Nephron progenitor cell (in vitro differentiated cells): ENCODE results near the gene SUPT4H1.

Experiments used
- DNase-seq: peaks from one replicate; pipeline ENCODE4 v3.0.0; 2021
- H3K27ac Mint-ChIP-seq: 2 replicates; pipeline ENCODE4 v1.8.0; 2021; ENCODE audit warnings: mild to moderate bottlenecking, moderate library complexity, mixed read lengths
- H3K27me3 Mint-ChIP-seq: 2 replicates; pipeline ENCODE4 v1.8.0; 2021; ENCODE audit warnings: mild to moderate bottlenecking, low read depth, mixed read lengths; ENCODE audit not compliant: poor library complexity
- H3K36me3 Mint-ChIP-seq: 2 replicates; pipeline ENCODE4 v1.8.0; 2021; ENCODE audit warnings: low read depth, mixed read lengths
- H3K4me1 Mint-ChIP-seq: 2 replicates; pipeline ENCODE4 v1.8.0; 2021; ENCODE audit warnings: mixed read lengths
- H3K4me3 Mint-ChIP-seq: 2 replicates; pipeline ENCODE4 v1.8.0; 2021; ENCODE audit warnings: mild to moderate bottlenecking, moderate library complexity, mixed read lengths
- H3K9me3 Mint-ChIP-seq: 2 replicates; pipeline ENCODE4 v1.8.0; 2021; ENCODE audit warnings: mild to moderate bottlenecking, moderate library complexity, mixed read lengths
- CTCF ChIP-seq: fragments of 200-600 bp; sonication (generic); IDR thresholded peaks from 2 replicates; pipeline ENCODE4 v1.5.0; 2021; ENCODE audit warnings: antibody characterized with exemption

SUPT4H1 gene

GRCh38 chr17:58387834-58388233 is 35.8 kb upstream of the SUPT4H1 start:
- peaks cover 50% of the 10 kb centered on the region for H3K4me1 Mint-ChIP-seq
- no peak overlapping the region for H3K4me3 Mint-ChIP-seq
- DNase-seq = no peak
- H3K9me3 Mint-ChIP-seq = no peaks in the 10 kb centered on the region
- H3K27ac Mint-ChIP-seq = no peak overlapping the region
- no peak for TF ChIP-seq CTCF
- H3K27me3 Mint-ChIP-seq = no peaks in the 10 kb centered on the region
- no peaks in the 10 kb centered on the region for H3K36me3 Mint-ChIP-seq

- peaks cover 57% of the 10 kb centered on the region for H3K4me1 Mint-ChIP-seq
- no peaks in the 10 kb centered on the region for H3K36me3 Mint-ChIP-seq
- no peak for DNase-seq
- H3K9me3 Mint-ChIP-seq = no peaks in the 10 kb centered on the region
- no peaks in the 10 kb centered on the region for H3K27me3 Mint-ChIP-seq
- no peak overlapping the region for H3K27ac Mint-ChIP-seq
- H3K4me3 Mint-ChIP-seq = no peak overlapping the region
- no peak for TF ChIP-seq CTCF
These were observed 34.7 kb upstream of the SUPT4H1 start for GRCh38 chr17:58386708-58387107.

- peak overlapping the region; percentile 53 for H3K27ac Mint-ChIP-seq
- no peak for TF ChIP-seq CTCF
These were observed 33.4 kb upstream of the SUPT4H1 start for GRCh38 chr17:58385359-58385899.

GRCh38 chr17:58384897-58385296 is 32.9 kb upstream of the SUPT4H1 start:
- DNase-seq = no peak
- H3K27ac Mint-ChIP-seq = peak overlapping the region; percentile 53
- H3K36me3 Mint-ChIP-seq = no peaks in the 10 kb centered on the region
- peaks cover 60% of the 10 kb centered on the region for H3K4me1 Mint-ChIP-seq
- H3K4me3 Mint-ChIP-seq = peak overlapping the region; percentile 2
- peaks cover 3% of the 10 kb centered on the region for H3K27me3 Mint-ChIP-seq
- TF ChIP-seq CTCF = no peak
- H3K9me3 Mint-ChIP-seq = no peaks in the 10 kb centered on the region

More at GRCh38 chr17:58385359-58385899, 33.4 kb upstream of the SUPT4H1 start:
- peaks cover 3% of the 10 kb centered on the region for H3K27me3 Mint-ChIP-seq
- no peak for DNase-seq
- H3K9me3 Mint-ChIP-seq = no peaks in the 10 kb centered on the region
- H3K4me3 Mint-ChIP-seq = no peak overlapping the region
- H3K4me1 Mint-ChIP-seq = peaks cover 60% of the 10 kb centered on the region
- H3K36me3 Mint-ChIP-seq = no peaks in the 10 kb centered on the region

GRCh38 chr17:58383892-58384462 is 32.0 kb upstream of the SUPT4H1 start:
- DNase-seq = no peak
- Mint-ChIP-seq H3K27me3 (peaks cover 3% of the 10 kb centered on the region), H3K4me3 (no peak overlapping the region), H3K4me1 (peaks cover 65% of the 10 kb centered on the region), H3K9me3 (no peaks in the 10 kb centered on the region), H3K27ac (peak overlapping the region; percentile 22), H3K36me3 (no peaks in the 10 kb centered on the region)
- no peak for TF ChIP-seq CTCF

- Mint-ChIP-seq H3K27me3 (peaks cover 3% of the 10 kb centered on the region), H3K36me3 (no peaks in the 10 kb centered on the region), H3K4me3 (no peak overlapping the region), H3K9me3 (no peaks in the 10 kb centered on the region), H3K4me1 (peaks cover 57% of the 10 kb centered on the region), H3K27ac (peak overlapping the region; percentile 24)
- TF ChIP-seq CTCF = no peak
- no peak for DNase-seq
These were observed 30.9 kb upstream of the SUPT4H1 start for GRCh38 chr17:58382872-58383242.
